H1 (cell line): ENCODE measurements around the gene TCF4. TPM values are rescaled to one million over a fixed set of nuclear protein-coding genes. Genes with fewer than 3 reads are reported as not detected.

ENCODE experiments used
- CTCF ChIA-PET: fragments of 300-600 bp; sonication (Branson Sonifier 250); formaldehyde crosslinking; loops from one replicate; lab custom pipeline; 2021; ENCODE audit not compliant: partially characterized antibody; lab: Charles Lee
- POLR2A ChIA-PET: fragments of 300-600 bp; sonication (Branson Sonifier 250); formaldehyde crosslinking; loops from one replicate; lab custom pipeline; 2021; ENCODE audit warnings: inconsistent platforms; ENCODE audit not compliant: partially characterized antibody; lab: Charles Lee
- DNase-seq, 2 experiments: peaks; one replicate each; pipeline versions ENCODE4 v3.0.0 to v3.0.0-alpha.2; 2010 to 2022; ENCODE audit warnings: low spot score in 2 of 2, low read depth in 1 of 2, mixed read lengths in 1 of 2
- FAIRE-seq: peaks from 2 replicates; lab custom pipeline; 2011; peaks lifted over from hg19 to GRCh38; lab: Jason Lieb, UNC
- H2AFZ ChIP-seq: 2 replicates; pipeline ENCODE4 v1.8.1; 2012; ENCODE audit warnings: low read length, inconsistent platforms
- H2AK5ac ChIP-seq: 2 replicates; pipeline ENCODE4 v1.6.1; 2013; ENCODE audit warnings: low read depth, low read length
- H2BK120ac ChIP-seq: replicated peaks from 2 replicates; pipeline ENCODE3; 2013; ENCODE audit warnings: low read depth, low read length, inconsistent platforms
- H2BK12ac ChIP-seq: 2 replicates; pipeline ENCODE4 v1.6.1; 2013; ENCODE audit warnings: low read depth, low read length
- H2BK15ac ChIP-seq: 2 replicates; pipeline ENCODE4 v1.6.1; 2013; ENCODE audit warnings: low read length
- H2BK20ac ChIP-seq: 2 replicates; pipeline ENCODE4 v1.6.1; 2013; ENCODE audit warnings: low read length
- H2BK5ac ChIP-seq: 2 replicates; pipeline ENCODE4 v1.6.1; 2013; ENCODE audit warnings: low read depth, low read length
- H3K14ac ChIP-seq: 2 replicates; pipeline ENCODE4 v1.6.1; 2013; ENCODE audit warnings: inconsistent platforms; ENCODE audit not compliant: insufficient read length
- H3K18ac ChIP-seq: 2 replicates; pipeline ENCODE4 v1.6.1; 2013; ENCODE audit warnings: low read length; ENCODE audit errors: extremely low read depth
- H3K23ac ChIP-seq: 2 replicates; pipeline ENCODE4 v1.6.1; 2013; ENCODE audit warnings: inconsistent platforms; ENCODE audit not compliant: insufficient read length
- H3K23me2 ChIP-seq: 2 replicates; pipeline ENCODE4 v1.6.1; 2013; ENCODE audit warnings: low read depth, low read length
- H3K27ac ChIP-seq: 2 replicates; pipeline ENCODE4 v1.6.1; 2011; ENCODE audit warnings: low read depth, low read length, inconsistent platforms
- H3K27me3 ChIP-seq, 4 experiments: replicated peaks in 1 of 4; 1 replicate in 1 of 4; 2 replicates in 3 of 4; pipeline versions ENCODE4 v1.6.1 to v1.8.1; 2011 to 2013; ENCODE audit warnings: low read length in 3 of 4, mild to moderate bottlenecking in 3 of 4, inconsistent platforms in 2 of 4, mixed read lengths in 2 of 4, moderate library complexity in 1 of 4; ENCODE audit not compliant: control insufficient read depth in 3 of 4, insufficient read depth in 3 of 4; ENCODE audit errors: extremely low read depth in 1 of 4
- H3K36me3 ChIP-seq, 4 experiments: 2 replicates each; pipeline versions ENCODE4 v1.6.1 to v1.8.1; 2011 to 2013; ENCODE audit warnings: mild to moderate bottlenecking in 4 of 4, low read length in 3 of 4, moderate library complexity in 2 of 4, control low read depth in 1 of 4, inconsistent platforms in 1 of 4; ENCODE audit not compliant: insufficient read depth in 4 of 4, control insufficient read depth in 2 of 4
- H3K4ac ChIP-seq: replicated peaks from 2 replicates; pipeline ENCODE3; 2013; ENCODE audit warnings: low read length, low read depth, mixed read lengths, inconsistent platforms; ENCODE audit not compliant: insufficient read length
- H3K4me1 ChIP-seq, 4 experiments: replicated peaks in 1 of 4; 1 replicate in 1 of 4; 2 replicates in 3 of 4; pipeline versions ENCODE4 v1.6.1 to v1.8.1; 2011 to 2013; ENCODE audit warnings: low read length in 3 of 4, inconsistent platforms in 2 of 4, mixed read lengths in 1 of 4; ENCODE audit not compliant: insufficient read depth in 4 of 4, control insufficient read depth in 3 of 4
- H3K4me2 ChIP-seq, 2 experiments: 2 replicates each; pipeline versions ENCODE4 v1.6.1 to v1.8.1; 2011 to 2013; ENCODE audit warnings: low read depth in 2 of 2, low read length in 2 of 2, control low read depth in 1 of 2, inconsistent platforms in 1 of 2, mild to moderate bottlenecking in 1 of 2; ENCODE audit not compliant: insufficient read depth in 1 of 2
- H3K4me3 ChIP-seq, 4 experiments: fragments of 200-600, 300-600 bp in 1 of 4; sonication (generic), shearing (Covaris generic), sonication (Bioruptor Twin) in 1 of 4; 2 replicates each; pipeline versions ENCODE4 v1.5.1 to v1.8.1; 2011 to 2016; ENCODE audit warnings: low read length in 4 of 4, low read depth in 3 of 4, control low read depth in 2 of 4, inconsistent platforms in 2 of 4, mild to moderate bottlenecking in 2 of 4, mixed read lengths in 1 of 4, moderate library complexity in 1 of 4; ENCODE audit not compliant: insufficient read depth in 2 of 4; ENCODE audit errors: extremely low read depth in 1 of 4
- H3K56ac ChIP-seq: replicated peaks from 2 replicates; pipeline ENCODE3; 2013; ENCODE audit warnings: low read depth, mild to moderate bottlenecking, mixed read lengths, low read length, inconsistent platforms; ENCODE audit not compliant: insufficient read length
- H3K79me1 ChIP-seq: 2 replicates; pipeline ENCODE4 v1.6.1; 2013; ENCODE audit warnings: low read depth, low read length, control low read depth
- H3K79me2 ChIP-seq, 2 experiments: 2 replicates each; pipeline versions ENCODE4 v1.6.1 to v1.8.1; 2012 to 2013; ENCODE audit warnings: low read length in 2 of 2, mild to moderate bottlenecking in 2 of 2, inconsistent platforms in 1 of 2; ENCODE audit not compliant: insufficient read depth in 2 of 2, control insufficient read depth in 1 of 2
- H3K9ac ChIP-seq, 4 experiments: replicated peaks in 1 of 4; 1 replicate in 1 of 4; 2 replicates in 3 of 4; pipeline versions ENCODE4 v1.6.1 to v1.8.1; 2011 to 2013; ENCODE audit warnings: low read depth in 3 of 4, low read length in 3 of 4, control low read depth in 2 of 4, mild to moderate bottlenecking in 2 of 4, moderate library complexity in 2 of 4, inconsistent platforms in 1 of 4; ENCODE audit errors: extremely low read depth in 1 of 4
- H3K9me3 ChIP-seq, 2 experiments: 2 replicates each; pipeline versions ENCODE4 v1.6.1 to v1.8.1; 2012 to 2013; ENCODE audit warnings: mild to moderate bottlenecking in 2 of 2, moderate library complexity in 2 of 2, control low read depth in 1 of 2, inconsistent platforms in 1 of 2, low read depth in 1 of 2, low read length in 1 of 2, mixed read lengths in 1 of 2; ENCODE audit not compliant: insufficient read depth in 2 of 2
- H4K20me1 ChIP-seq, 2 experiments: replicated peaks in 1 of 2; 2 replicates each; pipeline versions ENCODE3 to v1.8.1; 2011 to 2013; ENCODE audit warnings: inconsistent platforms in 2 of 2, low read length in 2 of 2, mild to moderate bottlenecking in 1 of 2; ENCODE audit not compliant: insufficient read depth in 2 of 2, control insufficient read depth in 1 of 2
- H4K5ac ChIP-seq: 2 replicates; pipeline ENCODE4 v1.6.1; 2013; ENCODE audit warnings: low read length, low read depth, mixed read lengths, inconsistent platforms; ENCODE audit not compliant: insufficient read length
- H4K8ac ChIP-seq: 2 replicates; pipeline ENCODE4 v1.8.0; 2013; ENCODE audit warnings: mild to moderate bottlenecking, moderate library complexity, low read length, inconsistent platforms; ENCODE audit not compliant: insufficient read depth; ENCODE audit errors: extremely low read depth
- H4K91ac ChIP-seq: replicated peaks from 2 replicates; pipeline ENCODE3; 2013; ENCODE audit warnings: low read length, mixed read lengths, inconsistent platforms; ENCODE audit not compliant: insufficient read length
- ATF2 ChIP-seq: IDR thresholded peaks from 2 replicates; pipeline ENCODE4 v1.6.1; 2012; ENCODE audit warnings: low read length, inconsistent platforms
- CBX8 ChIP-seq: fragments of 300-800, 300-1000 bp; sonication (generic); IDR thresholded peaks from 2 replicates; pipeline ENCODE4 v1.7.1; 2016; ENCODE audit warnings: low read depth, low read length, borderline replicate concordance
- CEBPB ChIP-seq: IDR thresholded peaks from 2 replicates; pipeline ENCODE4 v1.6.1; 2012; ENCODE audit warnings: low read depth, low read length
- EGR1 ChIP-seq: IDR thresholded peaks from 2 replicates; pipeline ENCODE4 v1.6.1; 2011; ENCODE audit warnings: low read depth, low read length, borderline replicate concordance
- JUND ChIP-seq: IDR thresholded peaks from 2 replicates; pipeline ENCODE4 v1.6.1; 2011; ENCODE audit warnings: mild to moderate bottlenecking, improper control_type of control experiment, low read length
- MAFK ChIP-seq: IDR thresholded peaks from 2 replicates; pipeline ENCODE4 v1.6.1; 2012; ENCODE audit warnings: low read depth, mild to moderate bottlenecking, improper control_type of control experiment, low read length
- NANOG ChIP-seq: IDR thresholded peaks from 2 replicates; pipeline ENCODE4 v1.6.1; 2011; ENCODE audit warnings: low read length, low read depth, mild to moderate bottlenecking, inconsistent platforms; ENCODE audit not compliant: insufficient read depth, poor library complexity, severe bottlenecking
- POLR2AphosphoS5 ChIP-seq: IDR thresholded peaks from 2 replicates; pipeline ENCODE4 v1.6.1; 2011; ENCODE audit warnings: low read depth, low read length
- RBBP5 ChIP-seq: IDR thresholded peaks from 2 replicates; pipeline ENCODE4 v1.7.1; 2012; ENCODE audit warnings: low read depth, mild to moderate bottlenecking, inconsistent platforms, low read length, moderate library complexity, borderline replicate concordance
- SIN3A ChIP-seq, 2 experiments: IDR thresholded peaks in 1 of 2; conservative IDR thresholded peaks in 1 of 2; 2 replicates each; pipeline ENCODE4 v1.6.1; 2011 to 2012; ENCODE audit warnings: low read length in 2 of 2, improper control_type of control experiment in 1 of 2, low read depth in 1 of 2, mild to moderate bottlenecking in 1 of 2
- USF2 ChIP-seq: IDR thresholded peaks from 2 replicates; pipeline ENCODE4 v1.6.1; 2011; ENCODE audit warnings: low read length, improper control_type of control experiment
- WGBS, 2 experiments: shearing (Covaris generic) in 1 of 2; methylation state at CpG; one replicate each; pipeline versions ENCODE4 v1.1.6 to v1.1.7; 2013 to 2015; ENCODE audit warnings: low lambda C conversion rate in 2 of 2, mixed read lengths in 2 of 2, inconsistent platforms in 1 of 2, low coverage in 1 of 2, missing lambda C conversion rate in 1 of 2; ENCODE audit not compliant: insufficient replicate concordance in 2 of 2, insufficient coverage in 1 of 2, insufficient read length in 1 of 2; ENCODE audit errors: extremely low coverage in 1 of 2, missing lambda C conversion rate in 1 of 2; 5-methylcytosine and 5-hydroxymethylcytosine counted together
- polyA plus RNA-seq, 7 experiments: library from polyadenylated mRNA; depleted of rRNA in 3 of 7; stranded (reverse) in 5 of 7; unstranded in 2 of 7; fragments of >200 nt in 5 of 7; fragments of 200-250 nt in 2 of 7; gene quantifications; 1 replicate in 5 of 7; 2 replicates in 1 of 7; 4 replicates in 1 of 7; pipeline versions ENCODE4 v1.2.1 to v1.2.3, GENCODE V29; 2011 to 2013; ENCODE audit warnings: missing spikeins in 2 of 7, mixed read lengths in 2 of 7
- total RNA-seq: library from RNA; stranded (reverse); fragmentation: NEBNext Ultra II Directional; extraction: Animal tissue kit (Norgen Biotek cat#: 25700); gene quantifications from 2 replicates; pipeline ENCODE4 v1.2.1, GENCODE V29; 2021

Gene TCF4
- total and polyA plus RNA-seq, 2 of the 8 experiments (the other 6 are each of a cell fraction or from before 2014, with no cell fraction given) = 59.3 to 118 TPM

DNA sequence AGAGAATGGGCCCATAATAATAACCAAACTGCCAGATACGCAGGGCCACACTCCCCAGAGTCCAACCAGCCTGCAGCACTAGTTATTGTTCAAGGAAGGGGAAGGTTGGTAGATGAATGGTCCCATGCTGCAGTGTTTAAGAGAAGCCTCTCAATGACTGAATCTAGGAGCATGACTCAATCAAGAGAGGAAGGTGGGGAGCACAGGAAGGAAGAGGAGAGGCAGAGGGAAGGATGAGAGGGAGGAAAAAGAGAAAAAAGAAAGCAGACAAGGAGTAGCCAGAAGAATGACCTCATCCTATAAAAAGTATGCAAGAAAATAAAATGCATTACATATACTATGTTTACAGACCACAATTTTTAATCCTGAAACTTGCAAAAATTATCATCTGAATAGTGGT lies 174.5 kb downstream of the TCF4 start:
- Histone ChIP-seq H3K4me2 (no peak overlapping the region), H2BK12ac (no peak overlapping the region), H3K27ac (no peak overlapping the region), H3K23ac (no peak overlapping the region), H2AFZ (no peak overlapping the region), H2BK20ac (no peak overlapping the region), H4K20me1 (no peaks in the 10 kb centered on the region), H3K27me3 (no peaks in the 10 kb centered on the region), H3K36me3 (no peaks in the 10 kb centered on the region), H4K8ac (no peak overlapping the region), H3K9me3 (no peaks in the 10 kb centered on the region), H3K4ac (no peak overlapping the region), H3K9ac (no peak overlapping the region), H4K91ac (no peak overlapping the region), H3K23me2 (no peaks in the 10 kb centered on the region), H3K14ac (no peak overlapping the region), H2AK5ac (no peak overlapping the region), H2BK5ac (no peak overlapping the region), H3K79me2 (peaks cover 6 to 100% of the 10 kb centered on the region in 2 experiments; a peak in 3 of 4 replicates), H3K4me1 (peaks cover 0 to 6% (median 2%) of the 10 kb centered on the region in 4 experiments; a peak in 2 of 7 replicates), H4K5ac (no peak overlapping the region), H3K79me1 (no peaks in the 10 kb centered on the region), H3K56ac (no peak overlapping the region), H2BK15ac (no peak overlapping the region), H3K18ac (no peak overlapping the region), H2BK120ac (no peak overlapping the region), H3K4me3 (no peak overlapping the region)
- 100% methylated on average over 1 of the region's 1 CpG; no CpG with 5 or more reads in 1 of the 2 experiments for WGBS, 2 experiments
- FAIRE-seq (no peak), DNase-seq (no peak)
- POLR2A ChIA-PET = no interaction called here
- CTCF ChIA-PET = interaction anchor here (0.7 to 2.9 kb wide), 2 partner anchors 82 to 107 kb away, joined by 3 to 11 read pairs; no protein-coding TSS in a partner anchor
- TF ChIP-seq CEBPB (no peak), SIN3A (conservative IDR thresholded peaks at IDR 0.05 in 1 of 2, IDR thresholded peaks at IDR 0.05 in 1 of 2; ENCODE audit: low read depth in 1 of 2, low read length in 2 of 2) (no peak), RBBP5 (no peak), MAFK (no peak), USF2 (no peak), EGR1 (no peak), CBX8 (no peak), NANOG (no peak), ATF2 (no peak), POLR2AphosphoS5 (no peak), JUND (no peak)
